ENCODE results near the gene TBC1D22B. TPM values are rescaled to one million over a fixed set of nuclear protein-coding genes. Genes with fewer than 3 reads are reported as not detected.

TBC1D22B gene
- total and polyA plus RNA-seq, 2 of the 13 experiments (the other 11 are each of a cell fraction or from before 2014, with no cell fraction given) = 9.7 to 12.9 TPM

GRCh38 chr6:37244430-37245310, 12.9 kb upstream of the TBC1D22B start (continued):
- TF ChIP-seq, protein P1, sequence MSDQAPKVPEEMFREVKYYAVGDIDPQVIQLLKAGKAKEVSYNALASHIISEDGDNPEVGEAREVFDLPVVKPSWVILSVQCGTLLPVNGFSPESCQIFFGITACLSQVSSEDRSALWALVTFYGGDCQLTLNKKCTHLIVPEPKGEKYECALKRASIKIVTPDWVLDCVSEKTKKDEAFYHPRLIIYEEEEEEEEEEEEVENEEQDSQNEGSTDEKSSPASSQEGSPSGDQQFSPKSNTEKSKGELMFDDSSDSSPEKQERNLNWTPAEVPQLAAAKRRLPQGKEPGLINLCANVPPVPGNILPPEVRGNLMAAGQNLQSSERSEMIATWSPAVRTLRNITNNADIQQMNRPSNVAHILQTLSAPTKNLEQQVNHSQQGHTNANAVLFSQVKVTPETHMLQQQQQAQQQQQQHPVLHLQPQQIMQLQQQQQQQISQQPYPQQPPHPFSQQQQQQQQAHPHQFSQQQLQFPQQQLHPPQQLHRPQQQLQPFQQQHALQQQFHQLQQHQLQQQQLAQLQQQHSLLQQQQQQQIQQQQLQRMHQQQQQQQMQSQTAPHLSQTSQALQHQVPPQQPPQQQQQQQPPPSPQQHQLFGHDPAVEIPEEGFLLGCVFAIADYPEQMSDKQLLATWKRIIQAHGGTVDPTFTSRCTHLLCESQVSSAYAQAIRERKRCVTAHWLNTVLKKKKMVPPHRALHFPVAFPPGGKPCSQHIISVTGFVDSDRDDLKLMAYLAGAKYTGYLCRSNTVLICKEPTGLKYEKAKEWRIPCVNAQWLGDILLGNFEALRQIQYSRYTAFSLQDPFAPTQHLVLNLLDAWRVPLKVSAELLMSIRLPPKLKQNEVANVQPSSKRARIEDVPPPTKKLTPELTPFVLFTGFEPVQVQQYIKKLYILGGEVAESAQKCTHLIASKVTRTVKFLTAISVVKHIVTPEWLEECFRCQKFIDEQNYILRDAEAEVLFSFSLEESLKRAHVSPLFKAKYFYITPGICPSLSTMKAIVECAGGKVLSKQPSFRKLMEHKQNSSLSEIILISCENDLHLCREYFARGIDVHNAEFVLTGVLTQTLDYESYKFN (CRISPR knock-in tag; conservative IDR thresholded peaks at IDR 0.05) = peak; percentile 49
- TF ChIP-seq SOX13 (IDR thresholded peaks at IDR 0.05) (no peak), SOX13 (CRISPR knock-in tag; conservative IDR thresholded peaks at IDR 0.05 in 1 of 2, IDR thresholded peaks at IDR 0.05 in 1 of 2) (0 out of 4 replicates have a peak, but pooled peaks of 1 of the 2 experiments have one; percentile 37), ZNF605 (CRISPR knock-in tag; IDR thresholded peaks at IDR 0.05) (peak; percentile 67), ZKSCAN5 (CRISPR knock-in tag; IDR thresholded peaks at IDR 0.05) (no peak), RARA (CRISPR knock-in tag; IDR thresholded peaks at IDR 0.05) (peak; percentile 39), DR1 (CRISPR knock-in tag; IDR thresholded peaks at IDR 0.05) (peak; percentile 76), GABPB1 (CRISPR knock-in tag; IDR thresholded peaks at IDR 0.05) (peak; percentile 25; the same call in 1 of the 2 replicates), EEA1 (CRISPR knock-in tag; IDR thresholded peaks at IDR 0.05; ENCODE audit: borderline replicate concordance) (0 out of 2 replicates have a peak, but pooled peaks have one; percentile 55), ATF7 (IDR thresholded peaks at IDR 0.05) (no peak), ATF7 (CRISPR knock-in tag; IDR thresholded peaks at IDR 0.05) (0 out of 2 replicates have a peak, but pooled peaks have one; percentile 78), ZNF510 (CRISPR knock-in tag; IDR thresholded peaks at IDR 0.05; ENCODE audit: low read depth) (0 out of 2 replicates have a peak, but pooled peaks have one; percentile 66), LCORL (IDR thresholded peaks at IDR 0.05) (no peak), LCORL (CRISPR knock-in tag; IDR thresholded peaks at IDR 0.05) (peak; percentile 71; the same call in 1 of the 2 replicates), NR3C1 (CRISPR knock-in tag; IDR thresholded peaks at IDR 0.05) (no peak), SNAI1 (CRISPR knock-in tag; IDR thresholded peaks at IDR 0.05; ENCODE audit: borderline replicate concordance) (0 out of 2 replicates have a peak, but pooled peaks have one; percentile 76), ZNF230 (CRISPR knock-in tag; IDR thresholded peaks at IDR 0.05) (peak; percentile 90; the same call in 1 of the 2 replicates), TEAD3 (CRISPR knock-in tag; optimal IDR thresholded peaks at IDR 0.05; ENCODE audit: borderline replicate concordance) (peak; percentile 40), SOX5 (CRISPR knock-in tag; IDR thresholded peaks at IDR 0.05; ENCODE audit: borderline replicate concordance) (no peak), YEATS4 (CRISPR knock-in tag; IDR thresholded peaks at IDR 0.05; ENCODE audit: borderline replicate concordance) (peak; percentile 81), SALL1 (CRISPR knock-in tag; IDR thresholded peaks at IDR 0.05) (peak; percentile 73)
- TF ChIP-seq, protein P2, sequence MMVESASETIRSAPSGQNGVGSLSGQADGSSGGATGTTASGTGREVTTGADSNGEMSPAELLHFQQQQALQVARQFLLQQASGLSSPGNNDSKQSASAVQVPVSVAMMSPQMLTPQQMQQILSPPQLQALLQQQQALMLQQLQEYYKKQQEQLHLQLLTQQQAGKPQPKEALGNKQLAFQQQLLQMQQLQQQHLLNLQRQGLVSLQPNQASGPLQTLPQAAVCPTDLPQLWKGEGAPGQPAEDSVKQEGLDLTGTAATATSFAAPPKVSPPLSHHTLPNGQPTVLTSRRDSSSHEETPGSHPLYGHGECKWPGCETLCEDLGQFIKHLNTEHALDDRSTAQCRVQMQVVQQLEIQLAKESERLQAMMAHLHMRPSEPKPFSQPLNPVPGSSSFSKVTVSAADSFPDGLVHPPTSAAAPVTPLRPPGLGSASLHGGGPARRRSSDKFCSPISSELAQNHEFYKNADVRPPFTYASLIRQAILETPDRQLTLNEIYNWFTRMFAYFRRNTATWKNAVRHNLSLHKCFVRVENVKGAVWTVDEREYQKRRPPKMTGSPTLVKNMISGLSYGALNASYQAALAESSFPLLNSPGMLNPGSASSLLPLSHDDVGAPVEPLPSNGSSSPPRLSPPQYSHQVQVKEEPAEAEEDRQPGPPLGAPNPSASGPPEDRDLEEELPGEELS (CRISPR knock-in tag; IDR thresholded peaks at IDR 0.05) = peak; percentile 75; the same call in 1 of the 2 replicates
- TF ChIP-seq, protein P3, sequence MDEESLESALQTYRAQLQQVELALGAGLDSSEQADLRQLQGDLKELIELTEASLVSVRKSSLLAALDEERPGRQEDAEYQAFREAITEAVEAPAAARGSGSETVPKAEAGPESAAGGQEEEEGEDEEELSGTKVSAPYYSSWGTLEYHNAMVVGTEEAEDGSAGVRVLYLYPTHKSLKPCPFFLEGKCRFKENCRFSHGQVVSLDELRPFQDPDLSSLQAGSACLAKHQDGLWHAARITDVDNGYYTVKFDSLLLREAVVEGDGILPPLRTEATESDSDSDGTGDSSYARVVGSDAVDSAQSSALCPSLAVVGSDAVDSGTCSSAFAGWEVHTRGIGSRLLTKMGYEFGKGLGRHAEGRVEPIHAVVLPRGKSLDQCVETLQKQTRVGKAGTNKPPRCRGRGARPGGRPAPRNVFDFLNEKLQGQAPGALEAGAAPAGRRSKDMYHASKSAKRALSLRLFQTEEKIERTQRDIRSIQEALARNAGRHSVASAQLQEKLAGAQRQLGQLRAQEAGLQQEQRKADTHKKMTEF (CRISPR knock-in tag; IDR thresholded peaks at IDR 0.05) = peak; percentile 65

Measured in HepG2 (cell line).